ENCODE data around the gene CREB5.

- TF ChIP-seq TAF1 (IDR thresholded peaks at IDR 0.05; ENCODE audit: borderline replicate concordance, insufficient read depth, low read length) = no peak
- no peak for TF ChIP-seq REST (IDR thresholded peaks at IDR 0.05; ENCODE audit: insufficient read depth in 1 of 2, low read depth in 2 of 2, low read length in 2 of 2)
- no peak for TF ChIP-seq SIN3A (IDR thresholded peaks at IDR 0.05; ENCODE audit: borderline replicate concordance, insufficient read depth, low read length)
- TF ChIP-seq POLR2AphosphoS5 (IDR thresholded peaks at IDR 0.05; ENCODE audit: low read depth, low read length) = no peak
- no peak for TF ChIP-seq FOXP2 (optimal IDR thresholded peaks at IDR 0.05; ENCODE audit: borderline replicate concordance, extremely low read depth, extremely low read length, insufficient read depth)
These were observed 35.7 kb upstream of the CREB5 start for GRCh38 chr7:28376634-28377033.
